ENCODE measurements around the gene TMBIM6.
"Not testable (repeated sequence)": the region's sequence is repeated elsewhere in the genome, so short reads cannot be mapped to it uniquely, and the experiment has no call there.

TMBIM6 gene

DNA sequence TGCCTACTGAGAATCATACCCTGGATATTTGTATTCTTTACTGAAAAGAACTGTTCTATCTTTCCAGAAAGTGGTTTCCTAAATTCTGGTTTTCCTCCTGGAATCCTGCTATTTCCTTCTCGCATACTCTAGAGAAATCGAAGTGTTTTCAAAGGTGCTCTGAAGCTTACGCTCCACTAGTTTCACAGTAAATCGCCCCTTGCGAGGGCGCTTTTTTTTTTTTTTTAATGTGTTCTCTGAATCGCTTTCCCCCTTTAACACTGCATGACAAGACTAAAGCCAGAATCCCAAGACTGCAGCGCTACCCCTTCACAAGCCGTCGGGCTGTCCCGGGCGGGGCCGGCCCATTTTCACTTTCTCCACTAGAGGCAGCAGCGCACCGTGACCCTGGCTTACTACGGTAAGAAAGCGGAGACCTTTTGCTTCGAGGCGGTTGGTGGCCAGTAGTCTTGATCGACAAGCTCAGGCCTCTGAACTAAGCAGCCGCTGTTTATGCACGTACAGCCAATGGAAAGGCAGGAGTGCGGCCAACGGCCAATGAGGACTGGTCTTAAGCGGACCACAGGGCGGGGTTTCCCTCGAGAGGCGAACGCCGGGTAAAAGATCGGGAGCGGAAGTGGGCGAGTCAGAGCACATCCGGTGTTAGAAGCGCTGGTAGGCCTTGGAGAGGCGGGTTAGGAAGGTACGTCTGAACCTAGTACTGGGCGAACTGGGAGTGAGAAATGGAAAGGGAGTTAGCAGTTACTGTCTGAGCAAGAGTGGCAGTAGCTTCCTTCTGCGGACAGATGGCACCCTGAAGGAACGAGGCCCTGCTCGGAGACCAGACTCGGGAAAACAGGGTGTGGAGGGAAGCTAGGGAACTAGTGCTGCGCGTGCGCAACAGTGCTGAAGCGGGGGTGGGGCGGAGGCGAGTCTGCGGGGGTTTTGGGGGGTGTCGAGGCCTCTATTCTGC, at the start of gene TMBIM6:
TMBIM6 (plus strand) TSS at position 628 of the 952 bp plus-strand sequence. CDS start 10,937 bp downstream, outside the sequence.
- peak; percentile 97 for DNase-seq

GRCh38 chr12:49692851-49693250, 48.5 kb upstream of the TMBIM6 start:
- DNase-seq = no peak

DNA sequence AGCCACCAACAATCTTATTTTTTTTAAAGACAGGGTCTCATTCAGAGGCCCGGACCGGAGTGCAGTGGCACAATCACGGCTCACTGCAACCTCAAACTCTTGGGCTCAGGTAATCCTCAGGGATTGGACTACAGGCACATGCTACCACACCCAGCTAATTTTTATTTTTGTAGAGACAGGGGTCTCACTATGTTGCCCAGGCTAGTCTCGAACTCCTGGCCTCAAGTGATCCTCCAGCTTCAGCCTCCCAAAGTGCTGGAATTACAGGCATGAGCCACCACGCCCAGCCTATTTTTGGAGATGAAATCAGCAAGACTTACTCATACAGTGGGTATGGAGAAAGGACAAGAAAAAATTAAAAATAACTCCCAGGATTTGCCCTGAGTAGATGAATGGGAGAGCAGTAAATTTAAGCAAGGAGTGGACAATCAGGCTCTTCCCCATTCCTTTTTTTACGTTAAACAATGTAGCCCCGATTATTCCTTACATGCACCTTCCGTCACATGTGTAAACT, 47.4 kb upstream of the TMBIM6 start:
- DNase-seq = no peak

GRCh38 chr12:49696723-49697122, 44.6 kb upstream of the TMBIM6 start:
- no peak for DNase-seq

DNA sequence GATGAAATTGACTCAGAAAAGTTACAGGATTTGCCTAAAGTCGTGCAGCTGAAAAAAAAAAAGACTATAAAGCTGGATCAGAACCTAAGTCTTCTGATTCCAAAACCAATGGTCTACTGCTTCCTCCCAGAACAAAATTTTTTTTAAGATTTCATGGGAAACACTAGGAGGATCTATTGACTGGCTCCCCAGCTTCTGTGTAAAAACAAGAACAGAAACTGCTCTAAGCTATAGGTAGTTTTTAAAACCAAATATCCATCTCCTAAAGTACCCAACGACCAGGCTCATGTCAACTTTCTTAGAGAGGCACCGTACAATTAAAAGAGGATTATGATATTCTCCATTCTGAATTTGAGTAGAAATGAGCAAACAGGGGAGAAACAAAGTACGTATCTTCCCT, 43.5 kb upstream of the TMBIM6 start:
- DNase-seq = no peak

- no peak for DNase-seq
These were observed 42.5 kb upstream of the TMBIM6 start for GRCh38 chr12:49698619-49699545.

- no peak for DNase-seq
These were observed 39.3 kb upstream of the TMBIM6 start for GRCh38 chr12:49702009-49702408.

GRCh38 chr12:49702676-49703215, 38.6 kb upstream of the TMBIM6 start:
- no peak for DNase-seq

GRCh38 chr12:49703647-49704137, 37.7 kb upstream of the TMBIM6 start:
- no peak for DNase-seq

- DNase-seq = peak; percentile 15
These were observed 35.8 kb upstream of the TMBIM6 start for GRCh38 chr12:49705479-49706134.

- no peak for DNase-seq
These were observed 34.8 kb upstream of the TMBIM6 start for GRCh38 chr12:49706351-49707127.

GRCh38 chr12:49707128-49707811, 34.1 kb upstream of the TMBIM6 start, which contains the start of gene FMNL3:
FMNL3 (minus strand) TSS chr12:49707405; CDS start chr12:49707180, 225 bp downstream.
- DNase-seq = peak; percentile 95

DNA sequence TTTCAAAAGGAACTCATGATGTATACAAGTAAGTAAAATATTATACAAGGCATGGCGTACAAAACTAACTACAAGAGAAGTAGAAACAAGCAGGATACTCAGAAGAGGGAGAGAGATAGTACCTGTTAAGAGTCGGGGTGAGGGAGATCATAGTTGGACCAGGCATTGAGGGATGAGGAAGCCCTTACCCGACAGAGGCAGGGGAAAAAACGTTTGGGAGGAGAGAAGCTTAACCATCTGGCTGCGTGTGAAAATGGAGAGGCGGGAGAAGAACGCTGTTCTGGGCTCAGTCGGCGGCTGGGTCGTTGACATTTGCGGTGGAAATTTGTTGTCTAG, 33.6 kb upstream of the TMBIM6 start:
- DNase-seq = no peak

- DNase-seq = no peak
These were observed 32.5 kb upstream of the TMBIM6 start for GRCh38 chr12:49708851-49709250.

GRCh38 chr12:49713952-49714351, 27.4 kb upstream of the TMBIM6 start:
- DNase-seq = not testable (repeated sequence)

- no peak for DNase-seq
These were observed 24.8 kb upstream of the TMBIM6 start for GRCh38 chr12:49716553-49716952.

GRCh38 chr12:49717800-49718199, 23.6 kb upstream of the TMBIM6 start:
- not testable (repeated sequence) for DNase-seq

GRCh38 chr12:49720214-49720613, 21.1 kb upstream of the TMBIM6 start:
- no peak for DNase-seq

GRCh38 chr12:49721355-49721754, 20.0 kb upstream of the TMBIM6 start:
- DNase-seq = not testable (repeated sequence)

DNA sequence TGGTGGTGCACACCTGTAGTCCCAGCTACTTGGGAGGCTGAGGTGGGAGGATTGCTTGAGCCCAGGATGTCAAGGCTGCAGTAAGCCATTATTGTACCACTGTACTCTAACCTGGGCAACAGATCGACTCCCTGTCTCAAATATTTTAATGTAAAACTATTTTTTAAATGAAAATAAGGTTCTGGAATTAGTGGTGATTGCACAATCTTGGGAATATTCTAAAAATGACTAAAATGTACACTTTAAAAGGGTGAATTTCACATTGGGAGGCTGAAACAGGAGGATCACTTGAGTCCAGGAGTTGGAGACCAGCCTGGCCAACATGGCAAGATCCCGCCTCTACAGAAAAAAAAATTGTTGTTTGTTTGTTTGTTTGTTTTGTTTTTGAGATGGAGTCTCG, 12.9 kb upstream of the TMBIM6 start:
- DNase-seq = no peak

GRCh38 chr12:49730050-49730449, 11.3 kb upstream of the TMBIM6 start:
- DNase-seq = no peak
